Coronary artery (tissue), 2 donors: Measurements from ENCODE around the gene SEC31B.

ENCODE experiments used
- DNase-seq: peaks from one replicate; pipeline ENCODE4 v3.0.0-alpha.2; 2017; ENCODE audit warnings: low spot score
- H3K27ac ChIP-seq, 2 donors: fragments of 200-600 bp; sonication (generic); one replicate each; pipeline ENCODE4 v1.5.1; 2016 to 2019
- H3K4me3 ChIP-seq: fragments of 200-600 bp; sonication (generic); 2 replicates; pipeline ENCODE4 v1.5.1; 2016; ENCODE audit warnings: mild to moderate bottlenecking, moderate library complexity
- TF ChIP-seq, protein P1 (sequence below): fragments of 200-600 bp; sonication (generic); IDR thresholded peaks from one replicate; pipeline ENCODE4 v1.5.1; 2019; ENCODE audit warnings: antibody characterized with exemption

SEC31B gene, protein sequence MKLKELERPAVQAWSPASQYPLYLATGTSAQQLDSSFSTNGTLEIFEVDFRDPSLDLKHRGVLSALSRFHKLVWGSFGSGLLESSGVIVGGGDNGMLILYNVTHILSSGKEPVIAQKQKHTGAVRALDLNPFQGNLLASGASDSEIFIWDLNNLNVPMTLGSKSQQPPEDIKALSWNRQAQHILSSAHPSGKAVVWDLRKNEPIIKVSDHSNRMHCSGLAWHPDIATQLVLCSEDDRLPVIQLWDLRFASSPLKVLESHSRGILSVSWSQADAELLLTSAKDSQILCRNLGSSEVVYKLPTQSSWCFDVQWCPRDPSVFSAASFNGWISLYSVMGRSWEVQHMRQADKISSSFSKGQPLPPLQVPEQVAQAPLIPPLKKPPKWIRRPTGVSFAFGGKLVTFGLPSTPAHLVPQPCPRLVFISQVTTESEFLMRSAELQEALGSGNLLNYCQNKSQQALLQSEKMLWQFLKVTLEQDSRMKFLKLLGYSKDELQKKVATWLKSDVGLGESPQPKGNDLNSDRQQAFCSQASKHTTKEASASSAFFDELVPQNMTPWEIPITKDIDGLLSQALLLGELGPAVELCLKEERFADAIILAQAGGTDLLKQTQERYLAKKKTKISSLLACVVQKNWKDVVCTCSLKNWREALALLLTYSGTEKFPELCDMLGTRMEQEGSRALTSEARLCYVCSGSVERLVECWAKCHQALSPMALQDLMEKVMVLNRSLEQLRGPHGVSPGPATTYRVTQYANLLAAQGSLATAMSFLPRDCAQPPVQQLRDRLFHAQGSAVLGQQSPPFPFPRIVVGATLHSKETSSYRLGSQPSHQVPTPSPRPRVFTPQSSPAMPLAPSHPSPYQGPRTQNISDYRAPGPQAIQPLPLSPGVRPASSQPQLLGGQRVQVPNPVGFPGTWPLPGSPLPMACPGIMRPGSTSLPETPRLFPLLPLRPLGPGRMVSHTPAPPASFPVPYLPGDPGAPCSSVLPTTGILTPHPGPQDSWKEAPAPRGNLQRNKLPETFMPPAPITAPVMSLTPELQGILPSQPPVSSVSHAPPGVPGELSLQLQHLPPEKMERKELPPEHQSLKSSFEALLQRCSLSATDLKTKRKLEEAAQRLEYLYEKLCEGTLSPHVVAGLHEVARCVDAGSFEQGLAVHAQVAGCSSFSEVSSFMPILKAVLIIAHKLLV

DNA sequence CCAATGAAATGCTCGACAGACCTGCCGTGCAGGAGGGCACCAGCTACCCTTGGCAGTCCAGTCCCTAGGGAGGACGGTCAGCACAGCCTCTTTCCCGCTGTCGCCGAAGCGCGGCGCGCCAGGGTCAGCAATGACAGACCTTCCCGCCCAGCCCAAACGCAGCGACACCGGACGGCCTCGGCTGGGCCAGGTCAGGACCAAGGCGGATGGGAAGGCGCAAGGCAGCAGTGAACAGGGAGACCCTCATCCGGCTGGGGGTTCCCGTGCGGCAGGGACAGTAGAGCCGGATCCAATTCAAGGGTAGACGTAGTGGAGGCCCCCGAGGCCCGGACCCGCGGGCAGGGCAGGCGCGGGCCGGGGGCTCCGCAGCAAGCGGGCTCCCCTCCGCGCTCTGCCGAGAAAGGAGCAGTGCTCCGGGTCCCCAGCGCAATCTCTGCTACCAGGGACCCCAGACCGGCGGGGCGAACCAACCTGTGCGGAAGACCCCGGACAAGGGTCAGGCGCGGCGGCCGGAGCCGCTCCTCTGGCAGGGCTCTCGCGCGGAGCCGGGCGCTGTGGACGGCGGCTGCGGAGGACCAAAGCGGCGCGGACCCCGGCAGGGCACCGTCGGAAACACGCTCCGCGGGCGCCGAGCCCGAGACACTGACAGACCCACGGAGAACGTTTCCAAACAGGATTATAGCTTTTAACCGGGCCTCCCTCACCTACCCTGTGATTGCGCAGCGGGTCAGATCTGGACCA, at the start of gene SEC31B:
Gene SEC31B, minus strand, starts transcription at position 551 of the 741 bp plus-strand sequence. CDS start 2,909 bp downstream, outside the sequence.
- no peak within 1 kb of the TSS for H3K27ac ChIP-seq
- H3K4me3 ChIP-seq: peak within 1 kb of the TSS; percentile 70
- TF ChIP-seq, protein P1, sequence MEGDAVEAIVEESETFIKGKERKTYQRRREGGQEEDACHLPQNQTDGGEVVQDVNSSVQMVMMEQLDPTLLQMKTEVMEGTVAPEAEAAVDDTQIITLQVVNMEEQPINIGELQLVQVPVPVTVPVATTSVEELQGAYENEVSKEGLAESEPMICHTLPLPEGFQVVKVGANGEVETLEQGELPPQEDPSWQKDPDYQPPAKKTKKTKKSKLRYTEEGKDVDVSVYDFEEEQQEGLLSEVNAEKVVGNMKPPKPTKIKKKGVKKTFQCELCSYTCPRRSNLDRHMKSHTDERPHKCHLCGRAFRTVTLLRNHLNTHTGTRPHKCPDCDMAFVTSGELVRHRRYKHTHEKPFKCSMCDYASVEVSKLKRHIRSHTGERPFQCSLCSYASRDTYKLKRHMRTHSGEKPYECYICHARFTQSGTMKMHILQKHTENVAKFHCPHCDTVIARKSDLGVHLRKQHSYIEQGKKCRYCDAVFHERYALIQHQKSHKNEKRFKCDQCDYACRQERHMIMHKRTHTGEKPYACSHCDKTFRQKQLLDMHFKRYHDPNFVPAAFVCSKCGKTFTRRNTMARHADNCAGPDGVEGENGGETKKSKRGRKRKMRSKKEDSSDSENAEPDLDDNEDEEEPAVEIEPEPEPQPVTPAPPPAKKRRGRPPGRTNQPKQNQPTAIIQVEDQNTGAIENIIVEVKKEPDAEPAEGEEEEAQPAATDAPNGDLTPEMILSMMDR: no peak
- no peak for DNase-seq

DNA sequence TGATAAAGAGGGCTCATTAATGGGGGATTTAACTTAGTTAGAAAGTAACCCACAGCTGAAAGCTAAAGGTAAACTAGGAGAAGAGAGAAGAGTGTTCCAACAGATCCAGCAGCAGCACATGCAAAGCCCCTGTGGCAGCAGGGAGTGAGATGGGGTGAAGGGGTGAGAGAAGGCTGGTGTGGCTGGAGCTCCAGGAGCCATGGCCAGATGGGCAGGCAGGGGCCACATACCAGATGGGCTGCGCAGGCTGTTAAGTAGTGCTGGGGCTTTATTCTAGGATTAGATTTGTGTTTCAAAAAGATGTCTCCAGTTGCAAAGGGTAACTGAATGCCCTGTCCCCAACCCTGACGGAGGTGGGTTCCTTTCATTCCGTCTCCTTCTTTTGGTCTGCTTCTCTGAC, 49.3 kb upstream of the SEC31B start:
- DNase-seq: no peak
- Histone ChIP-seq H3K27ac (no peak overlapping the region), H3K4me3 (no peak overlapping the region)
- TF ChIP-seq, protein P1: no peak

DNA sequence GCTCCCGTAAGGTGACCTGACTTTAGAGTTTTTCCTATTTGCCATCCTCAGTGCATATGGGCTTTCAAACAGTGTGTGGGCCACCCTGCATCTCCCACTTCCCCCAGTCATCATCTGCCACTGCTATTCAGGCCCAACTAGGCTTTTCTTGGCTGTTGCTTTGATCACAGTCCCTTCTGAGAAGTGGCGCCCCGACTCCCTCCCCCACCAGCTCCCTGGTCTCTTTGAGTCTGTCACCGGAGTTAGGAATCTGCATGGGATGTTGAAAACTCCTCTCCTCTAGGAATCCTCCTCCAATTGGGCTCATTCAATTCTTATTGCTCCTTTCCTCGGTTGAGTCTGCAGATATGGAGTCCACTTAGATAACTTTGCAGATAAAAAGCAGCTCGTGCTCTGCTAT, 48.2 kb upstream of the SEC31B start:
- no peak for DNase-seq
- TF ChIP-seq, protein P1: no peak
- no peak overlapping the region for H3K27ac ChIP-seq
- no peak overlapping the region for H3K4me3 ChIP-seq

DNA sequence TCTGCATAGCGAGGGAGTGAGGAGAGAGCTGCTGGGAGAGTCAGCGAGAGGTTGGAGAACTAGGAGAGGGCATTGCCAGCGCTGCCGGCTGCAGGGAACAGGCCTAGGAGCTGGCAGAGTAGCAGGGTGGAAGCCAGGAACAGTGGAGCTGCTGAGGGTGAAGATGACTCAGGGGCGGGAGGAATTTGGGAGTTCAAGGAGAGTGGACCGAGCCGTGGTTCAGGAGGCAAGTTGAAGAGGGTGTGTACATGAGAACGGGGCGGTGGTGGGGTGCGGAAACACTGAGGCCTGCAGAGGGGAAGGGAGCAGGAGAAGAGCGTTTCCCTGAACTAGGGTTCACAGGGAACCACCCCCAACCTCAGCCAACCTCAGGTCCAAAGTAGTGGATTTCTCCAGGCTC, 47.6 kb upstream of the SEC31B start:
- no peak overlapping the region for H3K27ac ChIP-seq
- DNase-seq: no peak
- TF ChIP-seq, protein P1: no peak
- H3K4me3 ChIP-seq: no peak overlapping the region

DNA sequence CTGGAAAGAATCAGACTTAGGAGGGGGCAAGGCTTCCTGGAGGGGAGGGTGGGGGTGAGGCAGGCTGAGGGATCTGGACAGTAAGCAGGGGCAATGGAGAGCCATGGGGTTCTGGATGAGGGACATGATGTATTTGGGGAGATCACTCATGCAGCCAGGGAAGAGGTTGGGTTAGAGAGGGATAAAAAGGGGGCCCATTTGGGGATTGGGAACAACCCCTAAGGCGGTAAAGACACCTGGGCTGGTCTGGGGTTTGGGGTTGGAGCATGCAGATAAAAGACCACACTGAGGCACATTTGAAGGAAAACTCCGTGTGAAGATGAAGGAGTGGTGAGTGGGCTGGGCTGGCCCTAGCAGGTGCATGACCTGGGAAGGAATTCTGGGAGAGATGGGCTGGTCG, 46.9 kb upstream of the SEC31B start:
- Histone ChIP-seq H3K4me3 (no peak overlapping the region), H3K27ac (no peak overlapping the region)
- DNase-seq: no peak
- TF ChIP-seq, protein P1: no peak

DNA sequence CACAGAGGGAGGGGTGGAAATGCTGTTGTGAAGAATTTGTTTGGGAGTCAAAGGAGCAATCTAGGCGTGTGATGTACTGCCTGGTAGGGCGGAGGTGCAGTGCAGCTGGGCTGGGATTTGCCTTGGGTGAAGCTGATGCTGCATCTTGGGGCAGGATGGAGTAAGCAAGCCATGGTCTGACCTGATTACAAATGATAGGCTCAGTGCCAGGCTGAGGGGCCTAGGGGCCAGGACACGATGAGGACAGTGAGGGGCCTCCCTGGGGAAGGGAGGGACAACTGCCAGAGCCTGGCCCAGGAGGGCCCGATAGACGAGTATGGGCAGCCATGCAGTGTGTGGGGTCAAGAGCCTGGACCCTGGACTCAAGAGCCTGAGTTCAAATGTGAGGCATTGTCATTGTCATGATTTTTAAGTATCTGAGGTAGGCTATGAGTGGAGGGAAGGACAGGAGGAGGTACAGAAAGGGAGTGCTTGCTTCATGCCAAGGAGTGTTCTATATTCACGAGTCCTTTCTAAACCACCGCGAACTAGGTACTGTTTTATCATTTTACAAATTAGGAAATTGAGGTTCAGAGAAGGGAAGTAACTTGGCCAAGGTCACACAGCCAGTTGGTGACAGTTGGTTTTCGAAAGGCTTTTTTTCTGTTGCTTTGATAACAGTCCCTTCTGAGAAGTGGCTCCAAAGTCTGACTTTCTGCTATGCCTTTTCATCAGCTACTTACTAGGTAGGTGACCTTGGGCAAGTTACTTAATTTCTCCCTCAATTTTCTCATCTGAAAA, 45.7 kb upstream of the SEC31B start:
- no peak overlapping the region for H3K27ac ChIP-seq
- H3K4me3 ChIP-seq: no peak overlapping the region
- TF ChIP-seq, protein P1: no peak
- DNase-seq: no peak
